LNCAP (cell line): ENCODE results near the gene SOX2.

Experiments used
- CTCF ChIP-seq: fragments of 450-650 bp; IDR thresholded peaks from 2 replicates; pipeline ENCODE4 v1.5.1; 2017; ENCODE audit warnings: mild to moderate bottlenecking

SOX2 gene

GRCh38 chr3:181715571-181716340, 4.0 kb downstream of the SOX2 start:
- TF ChIP-seq CTCF = no peak

- no peak for TF ChIP-seq CTCF
These were observed 5.2 kb downstream of the SOX2 start for GRCh38 chr3:181716966-181717365.

DNA sequence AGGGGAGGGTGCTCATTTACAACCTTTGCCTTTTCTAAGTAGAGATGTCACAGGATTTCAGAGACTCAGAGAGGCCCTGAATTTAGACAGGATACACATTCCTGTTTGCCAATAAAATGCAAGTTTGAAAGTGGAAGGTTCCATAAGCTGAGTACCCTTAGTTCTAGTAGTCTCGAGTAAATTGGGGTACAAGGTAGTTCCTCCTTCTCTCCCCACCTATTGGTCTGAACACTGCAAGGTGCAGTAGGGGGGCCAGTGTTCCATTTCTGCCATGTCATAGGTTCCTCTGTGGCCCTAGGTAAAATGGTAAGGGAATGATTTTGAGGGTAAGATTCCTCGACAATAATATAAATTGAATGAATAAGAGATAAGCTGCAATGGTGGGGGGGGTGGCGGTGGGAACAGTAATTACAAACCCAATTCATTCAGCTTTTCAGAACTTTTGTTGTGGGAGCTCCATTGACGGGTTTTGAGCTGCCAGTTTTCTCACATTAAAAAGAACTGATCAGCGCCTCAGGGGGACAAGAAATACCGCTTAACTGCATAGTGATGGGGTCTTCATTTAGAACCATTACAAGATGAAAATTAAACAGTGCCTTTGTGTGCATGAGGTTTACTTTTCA, 5.9 kb downstream of the SOX2 start:
- no peak for TF ChIP-seq CTCF

DNA sequence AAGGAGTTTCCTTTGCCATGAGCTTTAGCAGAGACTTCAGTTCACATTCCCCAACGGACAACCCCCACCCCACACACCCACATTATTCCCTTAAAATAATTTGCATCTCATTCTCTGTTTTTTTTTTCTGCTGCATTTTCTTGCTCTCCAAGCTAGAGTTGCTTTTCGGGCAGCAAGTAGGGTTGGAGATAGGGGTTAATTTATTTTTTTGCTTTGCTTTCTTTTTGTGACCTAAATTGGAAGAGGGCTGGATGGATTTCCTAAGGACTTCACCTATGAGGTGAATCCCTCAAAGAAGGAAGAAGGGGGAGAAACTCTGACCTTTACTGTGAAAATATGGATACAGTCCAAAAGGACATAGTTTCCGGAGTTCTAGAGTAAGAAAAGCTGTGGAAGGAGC, 6.6 kb downstream of the SOX2 start:
- no peak for TF ChIP-seq CTCF

DNA sequence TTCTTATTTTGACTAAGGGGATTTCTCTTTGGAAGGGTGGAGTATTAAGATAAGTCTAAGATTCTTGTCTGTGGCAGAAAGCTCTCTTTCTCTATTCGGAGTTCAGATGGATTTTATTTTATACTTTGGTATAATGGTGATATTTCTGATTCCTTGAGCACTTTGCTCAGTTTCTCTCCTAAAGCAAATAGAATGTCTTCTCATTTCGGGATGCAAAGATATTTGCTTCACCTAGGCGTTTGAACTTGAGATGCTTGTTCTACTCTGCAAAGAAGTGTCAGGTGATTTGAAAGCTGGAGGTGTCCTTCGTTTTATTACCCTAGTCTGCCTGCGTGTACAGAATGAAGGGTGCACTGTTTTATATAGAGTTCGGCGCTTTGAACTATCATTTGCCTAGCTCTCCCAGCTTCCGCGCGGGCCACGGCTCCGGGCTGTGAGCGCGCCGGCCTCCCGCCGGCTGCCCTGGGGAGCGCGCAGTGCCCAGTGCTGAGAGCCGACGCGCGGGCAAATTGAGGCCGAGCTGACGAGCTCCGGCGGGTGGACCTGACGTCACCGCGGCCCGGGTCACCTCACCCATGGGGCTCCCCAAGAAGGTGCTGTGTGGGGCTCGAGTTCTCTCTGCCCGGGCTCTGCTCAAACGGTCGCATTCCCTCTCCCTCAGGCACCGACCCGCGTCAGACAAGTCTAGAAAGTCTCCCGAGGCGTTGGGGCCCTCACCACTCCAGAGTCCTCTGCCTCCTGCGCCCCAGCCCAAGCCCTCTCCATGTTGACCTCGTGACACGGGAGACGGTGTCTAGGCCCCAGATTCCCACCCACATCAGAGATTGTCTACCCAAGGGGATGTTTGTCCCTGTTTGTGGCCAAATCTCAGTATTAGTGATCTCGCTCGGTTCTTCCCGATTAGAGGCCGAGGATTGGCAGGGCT, 7.5 kb downstream of the SOX2 start:
- TF ChIP-seq CTCF = no peak

DNA sequence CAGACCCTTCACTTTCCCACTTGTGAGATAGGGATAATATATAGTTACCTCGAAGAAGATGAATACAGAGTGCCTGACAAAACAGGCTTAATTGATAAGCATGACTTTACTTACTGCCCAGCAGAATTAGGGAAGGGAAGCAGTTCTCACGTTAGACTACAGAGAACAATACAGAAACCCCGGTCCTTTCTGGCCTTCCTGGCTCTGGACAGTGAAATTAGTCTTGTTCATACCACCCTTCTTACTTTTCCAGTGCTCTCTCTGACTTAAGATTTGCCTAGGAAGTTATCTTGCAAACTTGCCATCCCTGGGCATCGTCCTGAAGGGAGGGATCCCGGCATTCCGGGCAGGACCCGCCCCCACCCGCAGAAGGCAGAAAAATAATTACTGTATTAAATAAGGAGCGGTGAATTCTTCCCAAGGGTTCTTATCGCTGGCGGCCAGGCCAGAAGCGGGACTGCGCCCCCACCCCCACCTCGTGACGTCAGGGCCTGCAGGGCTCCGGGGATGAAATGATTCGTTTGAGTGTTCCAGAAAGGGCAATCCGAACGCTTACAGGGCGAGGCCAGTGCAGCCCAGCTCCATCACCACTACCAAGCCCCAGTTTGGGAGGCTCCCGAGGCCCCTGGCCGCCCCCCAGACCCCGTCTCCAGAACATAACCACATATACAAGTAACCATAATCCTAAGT, 8.4 kb downstream of the SOX2 start:
- no peak for TF ChIP-seq CTCF
